ENCODE results near the gene HMG20B.
"Not testable (repeated sequence)": the region's sequence is repeated elsewhere in the genome, so short reads cannot be mapped to it uniquely, and the experiment has no call there.

The HMG20B gene

DNA sequence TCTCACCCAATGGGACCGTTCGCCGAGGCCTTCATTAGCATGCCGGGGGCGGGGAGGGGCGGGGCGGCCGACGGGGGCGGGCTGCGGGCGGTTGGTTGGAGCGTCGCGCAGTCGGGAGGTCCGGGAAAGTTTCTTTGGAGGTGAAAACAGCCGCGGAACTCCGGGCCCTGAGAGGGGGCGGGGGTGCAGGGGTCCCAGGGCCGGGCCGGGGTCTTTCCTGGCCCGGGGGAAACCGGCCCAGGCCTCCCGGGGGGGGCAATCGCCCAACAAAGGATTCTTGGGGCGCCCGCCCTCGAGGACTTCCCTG is at the start of gene HMG20B:
HMG20B (plus strand) TSS at position 90 of the 307 bp plus-strand sequence. CDS start 366 bp downstream, outside the sequence.
- no peak for DNase-seq

GRCh38 chr19:3523361-3524077 is 49.2 kb upstream of the HMG20B start:
- no peak for DNase-seq

- no peak for DNase-seq
Measured at GRCh38 chr19:3524078-3524842, 48.5 kb upstream of the HMG20B start.

GRCh38 chr19:3524904-3525451 is 47.8 kb upstream of the HMG20B start:
- DNase-seq, result no peak

DNA sequence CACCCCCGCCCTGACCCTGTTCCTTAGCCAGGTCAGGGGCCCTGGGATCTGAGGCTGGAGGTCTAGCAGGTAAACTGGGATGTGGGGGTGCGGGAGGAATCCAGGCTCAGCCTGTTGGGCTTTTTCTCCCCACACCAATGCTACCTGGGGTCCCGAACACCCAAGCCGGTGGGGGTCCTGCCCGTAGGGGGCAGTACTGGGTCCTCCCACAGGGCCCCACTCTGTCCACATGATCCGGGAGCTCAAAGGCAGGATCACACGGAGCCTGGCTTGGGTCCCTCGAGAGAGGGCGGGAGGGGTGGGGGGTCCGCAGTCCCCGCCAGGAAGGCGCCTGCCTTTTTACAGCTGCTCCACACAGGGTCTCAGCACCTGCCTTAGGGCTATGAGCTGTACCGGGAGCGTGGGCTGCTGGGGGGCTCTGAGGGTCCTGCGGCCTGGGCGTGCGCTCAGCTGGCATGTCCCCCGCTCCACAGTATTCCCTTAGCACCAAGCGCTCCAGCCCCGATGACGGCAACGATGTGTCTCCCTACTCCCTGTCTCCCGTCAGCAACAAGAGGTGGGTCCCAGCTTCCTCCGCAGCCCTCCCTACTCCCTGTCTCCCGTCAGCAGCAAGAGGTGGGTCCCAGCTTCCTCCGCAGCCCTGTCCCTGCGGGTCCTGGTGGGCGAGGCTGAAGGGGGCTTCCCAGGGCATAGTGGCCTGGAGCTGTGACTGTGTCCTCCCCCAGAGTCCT is 46.1 kb upstream of the HMG20B start:
- DNase-seq, result no peak

DNA sequence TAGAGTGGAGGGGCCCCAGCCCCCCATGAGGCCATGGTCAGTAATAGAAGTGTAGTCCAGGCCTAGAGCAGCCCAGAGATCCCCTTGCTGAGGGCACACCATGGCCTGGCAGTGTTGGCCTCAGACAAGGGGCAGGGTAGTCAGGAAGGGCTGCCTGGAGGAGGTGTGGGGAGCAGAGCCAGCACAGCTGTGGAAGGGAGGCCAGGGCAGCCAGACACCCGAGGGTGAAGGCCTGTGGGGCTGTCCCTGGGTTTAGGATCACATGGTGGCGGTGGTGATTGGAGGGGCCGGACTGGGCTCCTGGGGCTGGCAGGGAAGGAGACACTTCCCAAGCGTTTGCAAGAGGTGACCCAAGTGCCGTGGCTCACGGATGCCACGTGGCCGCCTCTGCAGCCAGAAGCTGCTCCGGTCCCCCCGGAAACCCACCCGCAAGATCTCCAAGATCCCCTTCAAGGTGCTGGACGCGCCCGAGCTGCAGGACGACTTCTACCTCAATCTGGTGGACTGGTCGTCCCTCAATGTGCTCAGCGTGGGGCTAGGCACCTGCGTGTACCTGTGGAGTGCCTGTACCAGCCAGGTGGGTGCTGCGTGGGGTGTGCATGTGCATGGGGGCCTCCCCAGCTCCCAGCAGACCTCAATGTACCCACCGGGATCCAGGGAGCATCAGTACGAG is 45.4 kb upstream of the HMG20B start:
- no peak for DNase-seq

- no peak for DNase-seq
Measured at GRCh38 chr19:3528080-3528479, 44.7 kb upstream of the HMG20B start.

- DNase-seq, result no peak
Measured at GRCh38 chr19:3528539-3529211, 44.1 kb upstream of the HMG20B start.

DNA sequence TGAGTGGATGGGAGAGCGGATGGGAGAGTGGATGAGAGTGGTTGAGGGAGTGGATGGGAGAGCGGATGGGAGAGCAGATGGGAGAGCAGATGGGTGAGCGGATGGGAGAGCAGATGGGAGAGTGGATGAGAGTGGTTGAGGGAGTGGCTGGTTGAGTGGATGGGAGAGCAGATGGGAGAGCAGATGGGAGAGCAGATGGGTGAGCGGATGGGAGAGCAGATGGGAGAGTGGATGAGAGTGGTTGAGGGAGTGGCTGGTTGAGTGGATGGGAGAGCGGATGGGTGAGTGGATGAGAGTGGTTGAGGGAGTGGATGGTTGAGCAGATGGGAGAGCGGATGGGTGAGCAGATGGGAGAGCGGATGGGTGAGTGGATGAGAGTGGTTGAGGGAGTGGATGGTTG is 43.4 kb upstream of the HMG20B start:
- not testable (repeated sequence) for DNase-seq

DNA sequence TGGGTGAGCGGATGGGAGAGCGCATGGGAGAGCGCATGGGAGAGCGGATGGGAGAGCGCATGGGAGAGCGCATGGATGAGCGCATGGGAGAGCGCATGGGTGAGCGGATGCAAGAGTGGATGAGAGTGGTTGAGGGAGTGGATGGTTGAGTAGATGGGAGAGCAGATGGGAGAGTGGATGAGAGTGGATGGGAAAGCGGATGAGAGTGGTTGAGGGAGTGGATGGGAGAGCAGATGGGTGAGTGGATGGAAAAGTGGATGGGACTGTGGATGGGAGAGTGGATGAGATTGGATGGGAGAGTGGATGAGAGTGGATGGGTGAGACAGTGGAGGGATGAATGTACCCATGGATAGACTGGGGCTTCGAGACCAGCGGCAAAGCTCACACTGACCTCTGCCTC is 42.4 kb upstream of the HMG20B start:
- DNase-seq, result no peak

GRCh38 chr19:3531716-3532115 is 41.0 kb upstream of the HMG20B start:
- no peak for DNase-seq

DNA sequence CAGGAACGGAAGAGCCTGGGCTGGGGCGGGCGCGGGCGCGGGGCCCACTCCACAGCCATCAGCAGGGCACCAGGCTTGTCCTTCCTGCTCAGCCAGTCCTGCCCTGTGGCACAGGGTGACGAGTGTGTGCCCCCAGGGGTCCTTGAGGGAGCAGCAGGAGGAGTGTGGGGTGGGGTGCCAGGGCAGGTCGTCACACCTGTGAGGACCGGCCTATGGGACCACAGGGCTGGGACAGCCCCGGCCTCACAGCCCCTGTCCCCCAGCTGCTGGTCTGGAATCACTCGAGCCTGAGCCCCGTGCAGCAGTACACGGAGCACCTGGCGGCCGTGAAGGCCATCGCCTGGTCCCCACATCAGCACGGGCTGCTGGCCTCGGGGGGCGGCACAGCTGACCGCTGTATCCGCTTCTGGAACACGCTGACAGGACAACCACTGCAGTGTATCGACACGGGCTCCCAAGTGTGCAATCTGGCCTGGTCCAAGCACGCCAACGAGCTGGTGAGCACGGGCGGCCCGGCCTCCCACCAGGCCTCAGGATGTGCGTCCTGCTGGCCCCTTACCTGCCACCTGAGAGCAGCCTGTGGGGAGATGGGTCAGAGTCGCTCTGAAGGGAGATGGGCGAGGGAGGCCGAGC is 40.5 kb upstream of the HMG20B start:
- no peak for DNase-seq

GRCh38 chr19:3533033-3533432 is 39.7 kb upstream of the HMG20B start:
- no peak for DNase-seq

DNA sequence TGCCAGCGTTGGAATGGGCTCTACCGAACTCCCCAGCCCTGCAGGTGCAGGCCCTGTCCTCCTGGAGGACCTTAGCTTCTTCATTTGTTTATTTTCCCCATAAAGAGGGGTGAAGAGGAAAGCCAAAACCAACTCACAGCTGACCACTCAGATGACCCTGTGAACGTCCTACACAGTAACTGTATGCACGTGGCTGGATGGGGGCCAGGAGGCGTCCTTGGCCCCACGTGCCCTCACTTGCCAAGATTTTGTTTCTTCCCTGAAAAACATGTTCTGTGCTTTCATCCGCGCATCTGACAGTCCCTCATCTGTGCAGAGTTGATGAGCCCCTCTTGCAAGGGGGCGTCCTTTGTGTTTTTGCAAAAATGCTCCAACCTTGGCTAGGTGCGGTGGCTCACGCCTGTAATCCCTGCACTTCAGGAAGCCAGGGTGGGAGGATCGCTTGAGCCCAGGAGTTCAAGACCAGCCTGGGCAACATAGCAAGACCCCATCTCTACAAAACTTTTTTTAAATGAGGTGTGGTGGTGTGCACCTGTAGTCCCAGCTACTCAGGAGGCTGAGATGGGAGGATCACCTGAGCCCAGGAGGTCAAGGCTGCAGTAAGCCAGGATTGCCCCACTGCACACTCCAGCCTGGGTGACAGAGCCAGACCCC is 39.1 kb upstream of the HMG20B start:
- no peak for DNase-seq

DNA sequence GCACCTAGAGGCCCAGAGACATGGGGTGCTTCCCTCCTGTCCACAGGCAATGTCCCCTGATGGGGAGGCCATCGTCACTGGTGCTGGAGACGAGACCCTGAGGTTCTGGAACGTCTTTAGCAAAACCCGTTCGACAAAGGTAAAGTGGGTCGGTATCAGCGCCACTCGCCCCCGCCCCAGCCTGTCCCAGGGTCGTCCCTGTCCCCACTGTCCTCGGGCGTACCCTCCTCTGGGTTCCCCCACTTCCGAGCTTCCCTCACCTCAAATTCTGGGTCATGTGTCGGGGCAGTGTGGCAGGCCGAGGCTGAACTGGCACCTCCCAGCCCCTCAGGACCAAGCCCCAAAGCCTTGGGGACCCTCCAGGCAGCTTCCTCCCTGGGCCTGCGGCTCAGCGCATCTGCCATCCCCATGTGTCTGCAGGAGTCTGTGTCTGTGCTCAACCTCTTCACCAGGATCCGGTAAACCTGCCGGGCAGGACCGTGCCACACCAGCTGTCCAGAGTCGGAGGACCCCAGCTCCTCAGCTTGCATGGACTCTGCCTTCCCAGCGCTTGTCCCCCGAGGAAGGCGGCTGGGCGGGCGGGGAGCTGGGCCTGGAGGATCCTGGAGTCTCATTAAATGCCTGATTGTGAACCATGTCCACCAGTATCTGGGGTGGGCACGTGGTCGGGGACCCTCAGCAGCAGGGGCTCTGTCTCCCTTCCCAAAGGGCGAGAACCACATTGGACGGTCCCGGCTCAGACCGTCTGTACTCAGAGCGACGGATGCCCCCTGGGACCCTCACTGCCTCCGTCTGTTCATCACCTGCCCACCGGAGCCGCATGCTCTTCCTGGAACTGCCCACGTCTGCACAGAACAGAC is 38.1 kb upstream of the HMG20B start:
- no peak for DNase-seq

GRCh38 chr19:3535235-3535535 is 37.6 kb upstream of the HMG20B start:
- no peak for DNase-seq

DNA sequence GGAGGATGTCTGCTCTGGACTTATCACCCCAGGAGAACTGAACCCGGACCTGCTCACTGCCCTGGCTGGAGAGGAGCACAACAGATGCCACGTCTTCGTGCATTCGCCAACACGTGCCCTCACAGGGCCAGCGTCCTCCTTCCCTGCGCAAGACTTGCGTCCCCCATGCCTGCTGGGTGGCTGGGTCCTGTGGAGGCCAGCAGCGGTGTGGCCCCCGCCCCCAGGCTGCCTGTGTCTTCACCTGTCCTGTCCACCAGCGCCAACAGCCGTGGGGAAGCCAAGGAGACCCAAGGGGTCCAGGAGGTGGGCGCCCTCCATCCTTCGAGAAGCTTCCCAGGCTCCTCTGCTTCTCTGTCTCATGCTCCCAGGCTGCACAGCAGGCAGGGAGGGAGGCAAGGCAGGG is 37.2 kb upstream of the HMG20B start:
- no peak for DNase-seq

GRCh38 chr19:3535981-3536380 is 36.8 kb upstream of the HMG20B start:
- no peak for DNase-seq

DNA sequence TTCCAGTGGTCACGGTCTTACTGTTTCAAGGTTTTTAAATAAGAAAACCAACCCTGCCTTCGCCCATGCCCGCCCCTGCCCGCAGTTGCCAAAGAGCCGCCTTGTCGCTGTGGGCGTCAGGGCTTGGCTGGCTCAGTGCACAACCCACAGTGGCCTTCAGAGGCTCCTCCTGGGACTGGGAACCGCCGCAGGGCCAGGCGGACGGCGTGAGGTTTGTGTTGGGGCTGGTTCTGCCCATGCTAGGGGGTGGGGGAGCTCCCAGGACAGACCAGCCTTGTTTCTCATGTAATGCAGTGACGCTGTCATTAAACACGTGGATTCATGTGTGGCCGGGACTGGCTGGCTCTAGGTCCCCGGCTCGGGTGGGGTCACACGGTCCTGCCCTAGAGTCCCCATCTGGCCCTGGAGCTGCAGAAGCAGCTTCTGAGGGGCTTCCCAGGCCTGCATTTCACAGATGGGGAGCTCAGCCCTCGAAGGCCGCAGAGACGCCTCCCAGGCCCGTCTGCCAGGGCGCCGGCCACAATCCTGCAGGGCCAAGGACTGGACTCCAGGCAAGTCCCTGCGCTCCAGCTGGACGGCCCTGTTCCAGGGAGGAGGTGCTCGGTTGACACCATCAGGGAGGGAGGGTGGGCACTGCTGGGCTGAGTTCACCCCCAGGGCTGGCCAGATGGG is 36.2 kb upstream of the HMG20B start:
- DNase-seq, result no peak

DNA sequence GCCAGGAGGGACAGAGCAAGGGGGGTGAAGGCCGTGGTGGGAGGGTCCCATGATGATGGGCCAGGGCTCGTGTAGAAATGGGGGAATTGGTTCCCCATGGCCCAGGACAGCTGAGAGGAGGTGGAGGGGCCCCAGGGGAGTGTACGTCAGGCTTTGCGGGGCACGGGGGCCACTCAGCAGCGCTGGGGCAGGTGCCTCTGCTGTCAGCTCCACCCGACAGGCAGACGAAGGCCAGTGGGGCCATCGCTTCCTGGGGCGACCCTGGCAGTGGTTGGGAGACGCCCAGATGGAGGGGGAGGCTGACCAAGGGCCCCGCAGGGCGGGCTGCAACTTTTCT is 35.7 kb upstream of the HMG20B start:
- no peak for DNase-seq
